ENCODE data around the gene CDK17. TPM values are rescaled to one million over a fixed set of nuclear protein-coding genes. Genes with fewer than 3 reads are reported as not detected.

CDK17 gene
- total RNA-seq, 1 donor from 2014 or later, result 46.7 TPM

GRCh38 chr12:96241846-96242256, 158.4 kb downstream of the CDK17 start:
- DNase-seq, result no peak
- Mint-ChIP-seq H3K4me3 (ENCODE audit: unreplicated experiment) (no peak overlapping the region), H3K27ac (ENCODE audit: unreplicated experiment) (no peak overlapping the region), H3K4me1 (ENCODE audit: low read depth, unreplicated experiment) (peaks cover 21% of the 10 kb centered on the region), H3K9me3 (ENCODE audit: unreplicated experiment) (no peaks in the 10 kb centered on the region), H3K27me3 (ENCODE audit: unreplicated experiment) (peaks cover 3% of the 10 kb centered on the region), H3K36me3 (ENCODE audit: unreplicated experiment) (no peaks in the 10 kb centered on the region)
- no peak for TF ChIP-seq CTCF (IDR thresholded peaks at IDR 0.05; ENCODE audit: partially characterized antibody, unreplicated experiment)

- Mint-ChIP-seq H3K4me3 (ENCODE audit: unreplicated experiment) (no peak overlapping the region), H3K4me1 (ENCODE audit: low read depth, unreplicated experiment) (peaks cover 21% of the 10 kb centered on the region), H3K27ac (ENCODE audit: unreplicated experiment) (no peak overlapping the region), H3K9me3 (ENCODE audit: unreplicated experiment) (no peaks in the 10 kb centered on the region), H3K36me3 (ENCODE audit: unreplicated experiment) (no peaks in the 10 kb centered on the region), H3K27me3 (ENCODE audit: unreplicated experiment) (peaks cover 3% of the 10 kb centered on the region)
- TF ChIP-seq CTCF (IDR thresholded peaks at IDR 0.05; ENCODE audit: partially characterized antibody, unreplicated experiment), result no peak
- no peak for DNase-seq
Measured at GRCh38 chr12:96241431-96241830, 158.8 kb downstream of the CDK17 start.

- no peak overlapping the region for H3K27ac Mint-ChIP-seq (ENCODE audit: unreplicated experiment)
- no peak for TF ChIP-seq CTCF (IDR thresholded peaks at IDR 0.05; ENCODE audit: partially characterized antibody, unreplicated experiment)
- no peak overlapping the region for H3K4me3 Mint-ChIP-seq (ENCODE audit: unreplicated experiment)
- DNase-seq, result no peak
- peaks cover 21% of the 10 kb centered on the region for H3K4me1 Mint-ChIP-seq (ENCODE audit: low read depth, unreplicated experiment)
- no peaks in the 10 kb centered on the region for H3K36me3 Mint-ChIP-seq (ENCODE audit: unreplicated experiment)
- no peaks in the 10 kb centered on the region for H3K9me3 Mint-ChIP-seq (ENCODE audit: unreplicated experiment)
- H3K27me3 Mint-ChIP-seq (ENCODE audit: unreplicated experiment), result peaks cover 3% of the 10 kb centered on the region
Measured at GRCh38 chr12:96240656-96241055, 159.6 kb downstream of the CDK17 start.

GRCh38 chr12:96239711-96240635, 160.3 kb downstream of the CDK17 start:
- TF ChIP-seq CTCF (IDR thresholded peaks at IDR 0.05; ENCODE audit: partially characterized antibody, unreplicated experiment), result no peak
- Mint-ChIP-seq H3K9me3 (ENCODE audit: unreplicated experiment) (peaks cover 2% of the 10 kb centered on the region), H3K27ac (ENCODE audit: unreplicated experiment) (no peak overlapping the region), H3K27me3 (ENCODE audit: unreplicated experiment) (peaks cover 3% of the 10 kb centered on the region), H3K4me3 (ENCODE audit: unreplicated experiment) (peak overlapping the region; percentile 1), H3K36me3 (ENCODE audit: unreplicated experiment) (no peaks in the 10 kb centered on the region), H3K4me1 (ENCODE audit: low read depth, unreplicated experiment) (peaks cover 26% of the 10 kb centered on the region)
- no peak for DNase-seq

All from glutamatergic neuron (in vitro differentiated cells).